Measurements from ENCODE around the gene SLC26A11. TPM values are rescaled to one million over a fixed set of nuclear protein-coding genes. Genes with fewer than 3 reads are reported as not detected.

SLC26A11 gene
- total and polyA plus RNA-seq, 2 of the 13 experiments (the other 11 are each of a cell fraction or from before 2014, with no cell fraction given) = 8.7 to 13.2 TPM

GRCh38 chr17:80247561-80247960 lies 27.3 kb downstream of the SLC26A11 start:
- intact Hi-C loops (cut with micrococcal nuclease; ENCODE audit: unreplicated experiment) (no loop called here), in situ Hi-C loops (cut with HindIII; ENCODE audit: extremely low pct_ligation_motif_present, low pct_unique_long_range_greater_than_20kb) (no loop called here)
- H3K79me2 ChIP-seq (ENCODE audit: insufficient read depth, low read length) = no peaks in the 10 kb centered on the region
- no peak for FAIRE-seq
- DNase-seq (ENCODE audit: low spot score) = no peak
- ChIA-PET POLR2A (no interaction called here), CTCF (ENCODE audit: low intra/inter-chr PET ratio, low total read pairs) (no interaction called here)
- WGBS (ENCODE audit: low lambda C conversion rate) = over 99% methylated on average over 10 of the region's 17 CpGs
- no peak overlapping the region for H3K9ac ChIP-seq (ENCODE audit: insufficient read depth, low read depth, low read length)
- H3K4me1 ChIP-seq (ENCODE audit: insufficient read depth, low read length) = no peaks in the 10 kb centered on the region
- H3K4me3 ChIP-seq (replicated peaks in 1 of 3; ENCODE audit: insufficient read depth in 1 of 3, low read depth in 2 of 3, low read length in 3 of 3) = no peak overlapping the region
- H2AFZ ChIP-seq (ENCODE audit: low read length) = no peak overlapping the region
- H3K9me3 ChIP-seq (ENCODE audit: low read length) = no peaks in the 10 kb centered on the region
- no peak overlapping the region for H3K27ac ChIP-seq (ENCODE audit: extremely low read length, insufficient read depth, low read length)
- no TSS peak for BruUV-seq (replicated peaks)
- no peaks in the 10 kb centered on the region for H3K27me3 ChIP-seq (ENCODE audit: control insufficient read depth in 1 of 2, insufficient read depth in 2 of 2, low read length in 2 of 2)
- H3K4me2 ChIP-seq (ENCODE audit: low read depth, low read length) = no peak overlapping the region
- H4K20me1 ChIP-seq (ENCODE audit: insufficient read depth, low read length) = no peaks in the 10 kb centered on the region
- peaks cover 6 to 8% of the 10 kb centered on the region in 2 experiments; a peak in 4 of 5 replicates for H3K36me3 ChIP-seq (replicated peaks in 1 of 2; ENCODE audit: control insufficient read depth in 1 of 2, insufficient read depth in 2 of 2, low read length in 2 of 2)
- ATAC-seq = no peak
- no peak for TF ChIP-seq IRF9 (CRISPR knock-in tag; IDR thresholded peaks at IDR 0.05; ENCODE audit: borderline replicate concordance)
- no peak for TF ChIP-seq AGO2 (optimal IDR thresholded peaks at IDR 0.05; ENCODE audit: low read depth, low read length)
- no peak for TF ChIP-seq ZNF329 (CRISPR knock-in tag; IDR thresholded peaks at IDR 0.05; ENCODE audit: low read depth)
- TF ChIP-seq ZFP36L1 (CRISPR knock-in tag; IDR thresholded peaks at IDR 0.05) = no peak
- no peak for TF ChIP-seq KLF16 (CRISPR knock-in tag; IDR thresholded peaks at IDR 0.05)
- TF ChIP-seq THRA (CRISPR knock-in tag; IDR thresholded peaks at IDR 0.05; ENCODE audit: borderline replicate concordance) = no peak
- no peak for TF ChIP-seq POLR2AphosphoS5 (IDR thresholded peaks at IDR 0.05; ENCODE audit: low read depth, low read length)
- no peak for TF ChIP-seq ZBTB46 (CRISPR knock-in tag; IDR thresholded peaks at IDR 0.05; ENCODE audit: borderline replicate concordance)
- no peak for TF ChIP-seq ZNF639 (CRISPR knock-in tag; conservative IDR thresholded peaks at IDR 0.05)
- no peak for TF ChIP-seq ZNF260 (CRISPR knock-in tag; IDR thresholded peaks at IDR 0.05; ENCODE audit: borderline replicate concordance, low read depth)
- TF ChIP-seq TFDP1 (CRISPR knock-in tag; IDR thresholded peaks at IDR 0.05; ENCODE audit: borderline replicate concordance) = no peak
- TF ChIP-seq THAP8 (CRISPR knock-in tag; IDR thresholded peaks at IDR 0.05; ENCODE audit: borderline replicate concordance) = no peak
- TF ChIP-seq HNF1B (CRISPR knock-in tag; IDR thresholded peaks at IDR 0.05) = no peak
- no peak for TF ChIP-seq ZNF629 (CRISPR knock-in tag; conservative IDR thresholded peaks at IDR 0.05)
- no peak for TF ChIP-seq ZNF550 (CRISPR knock-in tag; IDR thresholded peaks at IDR 0.05; ENCODE audit: borderline replicate concordance)

Measured in HepG2 (cell line).